ENCODE measurements around the gene SPRY1.

DNA sequence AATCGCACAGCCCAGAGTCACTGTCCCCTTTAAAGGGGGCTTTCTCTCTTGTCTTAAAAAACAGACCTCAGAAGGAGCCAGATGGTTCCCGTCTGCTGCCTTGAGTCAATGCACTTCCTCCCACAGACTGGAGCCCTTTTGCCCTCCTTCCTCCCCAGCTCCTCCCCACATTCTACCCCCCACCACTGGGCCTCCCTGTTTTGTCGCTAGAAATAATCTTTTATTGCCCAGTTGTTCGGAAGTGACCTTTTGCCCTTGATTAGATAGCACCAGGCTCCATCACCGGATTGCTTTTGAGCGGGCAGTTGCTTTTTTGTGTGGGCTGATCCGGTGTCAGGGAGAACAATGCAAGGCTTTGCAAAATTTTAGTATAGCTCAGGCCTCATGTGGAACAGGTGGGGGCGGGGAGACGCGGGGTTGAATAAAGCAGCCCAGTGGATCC is 47.7 kb downstream of the SPRY1 start:
- TF ChIP-seq, protein P1, sequence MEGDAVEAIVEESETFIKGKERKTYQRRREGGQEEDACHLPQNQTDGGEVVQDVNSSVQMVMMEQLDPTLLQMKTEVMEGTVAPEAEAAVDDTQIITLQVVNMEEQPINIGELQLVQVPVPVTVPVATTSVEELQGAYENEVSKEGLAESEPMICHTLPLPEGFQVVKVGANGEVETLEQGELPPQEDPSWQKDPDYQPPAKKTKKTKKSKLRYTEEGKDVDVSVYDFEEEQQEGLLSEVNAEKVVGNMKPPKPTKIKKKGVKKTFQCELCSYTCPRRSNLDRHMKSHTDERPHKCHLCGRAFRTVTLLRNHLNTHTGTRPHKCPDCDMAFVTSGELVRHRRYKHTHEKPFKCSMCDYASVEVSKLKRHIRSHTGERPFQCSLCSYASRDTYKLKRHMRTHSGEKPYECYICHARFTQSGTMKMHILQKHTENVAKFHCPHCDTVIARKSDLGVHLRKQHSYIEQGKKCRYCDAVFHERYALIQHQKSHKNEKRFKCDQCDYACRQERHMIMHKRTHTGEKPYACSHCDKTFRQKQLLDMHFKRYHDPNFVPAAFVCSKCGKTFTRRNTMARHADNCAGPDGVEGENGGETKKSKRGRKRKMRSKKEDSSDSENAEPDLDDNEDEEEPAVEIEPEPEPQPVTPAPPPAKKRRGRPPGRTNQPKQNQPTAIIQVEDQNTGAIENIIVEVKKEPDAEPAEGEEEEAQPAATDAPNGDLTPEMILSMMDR (conservative IDR thresholded peaks at IDR 0.05; ENCODE audit: low read length), result no peak
- TF ChIP-seq EZH2phosphoT487 (IDR thresholded peaks at IDR 0.05; ENCODE audit: borderline replicate concordance, low read depth, low read length), result no peak

Data from OCI-LY7 (cell line).